DND-41 (cell line): ENCODE data around the gene NUMA1.

Source experiments
- ATAC-seq: fragments of 200-7000 bp; cut with Tn5 transposase; 3 replicates; pipeline ENCODE4 v1.9.1; 2021; ENCODE audit warnings: low read depth; ENCODE audit not compliant: insufficient read depth
- DNase-seq: peaks from one replicate; pipeline ENCODE4 v3.0.0-alpha.2; 2020
- H2AFZ ChIP-seq: 2 replicates; pipeline ENCODE4 v1.6.0; 2012; ENCODE audit warnings: low read depth, low read length
- H3K27ac ChIP-seq: 2 replicates; pipeline ENCODE4 v1.5.1; 2012; ENCODE audit warnings: low read length, inconsistent platforms
- H3K27me3 ChIP-seq: fragments of 200-600 bp; sonication (generic); 2 replicates; pipeline ENCODE4 v1.6.0; 2012; ENCODE audit warnings: low read length, mild to moderate bottlenecking, inconsistent platforms; ENCODE audit not compliant: insufficient read depth, poor library complexity
- H3K36me3 ChIP-seq: 2 replicates; pipeline ENCODE4 v1.5.1; 2012; ENCODE audit warnings: low read length, inconsistent platforms; ENCODE audit not compliant: insufficient read depth
- H3K4me1 ChIP-seq: 2 replicates; pipeline ENCODE4 v1.5.1; 2012; ENCODE audit warnings: mild to moderate bottlenecking, low read length; ENCODE audit not compliant: insufficient read depth
- H3K4me2 ChIP-seq: 2 replicates; pipeline ENCODE4 v1.6.0; 2012; ENCODE audit warnings: mild to moderate bottlenecking, moderate library complexity, low read length, inconsistent platforms; ENCODE audit not compliant: insufficient read depth
- H3K4me3 ChIP-seq, 2 experiments: fragments of 200-600 bp in 1 of 2; shearing (Covaris generic) in 1 of 2; 2 replicates each; pipeline ENCODE4 v1.5.1; 2012 to 2016; ENCODE audit warnings: inconsistent platforms in 2 of 2, low read length in 2 of 2, mild to moderate bottlenecking in 2 of 2, low read depth in 1 of 2, moderate library complexity in 1 of 2
- H3K79me2 ChIP-seq: 2 replicates; pipeline ENCODE4 v1.6.0; 2012; ENCODE audit warnings: low read length, inconsistent platforms; ENCODE audit not compliant: insufficient read depth
- H3K9ac ChIP-seq: 2 replicates; pipeline ENCODE4 v1.6.0; 2012; ENCODE audit warnings: low read depth, mild to moderate bottlenecking, inconsistent platforms, low read length, moderate library complexity
- H3K9me3 ChIP-seq: 2 replicates; pipeline ENCODE4 v1.5.1; 2012; ENCODE audit warnings: low read length, moderate library complexity, mild to moderate bottlenecking, inconsistent platforms; ENCODE audit not compliant: insufficient read depth, severe bottlenecking
- H4K20me1 ChIP-seq: 2 replicates; pipeline ENCODE4 v1.6.0; 2012; ENCODE audit warnings: low read length; ENCODE audit not compliant: insufficient read depth
- EZH2 ChIP-seq: IDR thresholded peaks from 3 replicates; pipeline ENCODE4 v1.6.1; 2012; ENCODE audit warnings: borderline replicate concordance, low read depth, mild to moderate bottlenecking, moderate library complexity, low read length, inconsistent platforms; ENCODE audit not compliant: severe bottlenecking
- TF ChIP-seq, protein P1 (sequence below): IDR thresholded peaks from 2 replicates; pipeline ENCODE4 v1.5.1; 2012; ENCODE audit warnings: borderline replicate concordance, low read length, moderate library complexity, mild to moderate bottlenecking; ENCODE audit not compliant: poor library complexity, severe bottlenecking; ENCODE audit errors: extremely low read depth

The NUMA1 gene

DNA sequence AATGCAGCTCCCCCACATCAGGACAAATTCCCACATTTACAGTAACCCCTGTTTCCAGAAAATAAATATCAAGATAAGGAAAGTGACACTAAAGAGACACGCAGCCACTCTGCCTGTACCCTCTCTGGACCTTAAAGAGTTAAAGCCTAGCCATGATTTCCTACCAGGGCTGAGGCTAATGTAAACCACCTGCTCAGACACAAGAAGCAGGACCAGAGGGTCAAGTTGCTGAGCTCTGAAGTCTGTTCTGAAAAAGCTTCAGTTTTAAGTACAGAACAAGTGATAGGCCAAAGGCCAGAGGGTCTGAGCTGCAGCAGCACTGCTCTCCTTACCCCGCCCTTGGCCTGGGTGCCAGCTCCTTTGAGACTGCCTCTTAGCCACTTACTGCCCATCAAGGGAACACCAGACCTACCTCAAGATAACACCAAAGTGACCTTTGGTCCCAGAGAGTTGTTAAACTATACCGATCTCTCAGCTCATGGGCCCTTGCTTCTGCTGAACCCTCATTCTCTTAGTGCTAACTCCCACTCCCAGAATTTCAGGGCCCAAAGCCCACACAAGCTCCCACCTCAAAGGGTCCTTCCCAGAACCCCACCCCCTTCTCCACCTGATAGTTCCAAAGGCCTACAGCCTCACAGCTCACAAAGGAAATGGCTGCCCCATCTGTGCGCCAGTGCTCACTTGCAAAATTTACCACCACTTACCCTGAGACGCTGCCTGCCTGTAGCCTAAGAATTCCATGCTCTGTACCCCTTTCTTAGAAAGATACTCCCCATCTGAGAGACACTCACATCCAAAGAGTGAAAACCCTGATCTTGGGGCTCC is 41.1 kb downstream of the NUMA1 start:
- ATAC-seq: no peak
- H3K27me3 ChIP-seq: no peaks in the 10 kb centered on the region
- peak overlapping the region in 1 of 2 experiments; percentile 75; a peak in 2 of 4 replicates for H3K4me3 ChIP-seq
- TF ChIP-seq, protein P1, sequence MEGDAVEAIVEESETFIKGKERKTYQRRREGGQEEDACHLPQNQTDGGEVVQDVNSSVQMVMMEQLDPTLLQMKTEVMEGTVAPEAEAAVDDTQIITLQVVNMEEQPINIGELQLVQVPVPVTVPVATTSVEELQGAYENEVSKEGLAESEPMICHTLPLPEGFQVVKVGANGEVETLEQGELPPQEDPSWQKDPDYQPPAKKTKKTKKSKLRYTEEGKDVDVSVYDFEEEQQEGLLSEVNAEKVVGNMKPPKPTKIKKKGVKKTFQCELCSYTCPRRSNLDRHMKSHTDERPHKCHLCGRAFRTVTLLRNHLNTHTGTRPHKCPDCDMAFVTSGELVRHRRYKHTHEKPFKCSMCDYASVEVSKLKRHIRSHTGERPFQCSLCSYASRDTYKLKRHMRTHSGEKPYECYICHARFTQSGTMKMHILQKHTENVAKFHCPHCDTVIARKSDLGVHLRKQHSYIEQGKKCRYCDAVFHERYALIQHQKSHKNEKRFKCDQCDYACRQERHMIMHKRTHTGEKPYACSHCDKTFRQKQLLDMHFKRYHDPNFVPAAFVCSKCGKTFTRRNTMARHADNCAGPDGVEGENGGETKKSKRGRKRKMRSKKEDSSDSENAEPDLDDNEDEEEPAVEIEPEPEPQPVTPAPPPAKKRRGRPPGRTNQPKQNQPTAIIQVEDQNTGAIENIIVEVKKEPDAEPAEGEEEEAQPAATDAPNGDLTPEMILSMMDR: no peak
- TF ChIP-seq EZH2: no peak
- peaks cover 97% of the 10 kb centered on the region for H3K79me2 ChIP-seq
- H4K20me1 ChIP-seq: peaks cover 27% of the 10 kb centered on the region
- peak overlapping the region; percentile 63 for H3K9ac ChIP-seq
- peak overlapping the region; percentile 71 for H3K27ac ChIP-seq
- H3K36me3 ChIP-seq: peaks cover 40% of the 10 kb centered on the region
- DNase-seq: no peak
- no peaks in the 10 kb centered on the region for H3K9me3 ChIP-seq
- no peak overlapping the region for H2AFZ ChIP-seq
- peaks cover 57% of the 10 kb centered on the region for H3K4me1 ChIP-seq
- peak overlapping the region; percentile 85 for H3K4me2 ChIP-seq

DNA sequence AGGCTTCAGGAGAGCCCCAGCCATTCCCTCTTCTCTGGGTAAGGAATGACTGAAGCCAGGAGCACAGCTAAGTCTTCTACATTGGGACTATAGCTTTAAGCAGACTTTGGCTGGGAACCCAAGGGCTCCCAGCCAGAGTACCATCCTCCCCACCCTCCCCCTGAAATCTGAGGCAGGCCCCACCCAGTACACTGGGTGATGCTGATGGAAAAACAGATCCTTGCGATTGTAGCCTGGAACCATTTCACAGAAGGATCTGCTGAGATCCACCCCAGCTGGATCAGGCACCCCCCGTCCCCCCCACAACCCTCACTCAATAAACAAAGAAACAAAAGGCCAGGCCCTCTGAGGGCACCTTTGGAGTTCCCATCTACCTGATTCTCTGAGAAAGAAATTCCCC is 41.9 kb downstream of the NUMA1 start:
- DNase-seq: no peak
- Histone ChIP-seq H3K4me2 (peak overlapping the region; percentile 85; the same call in 1 of the 2 replicates), H2AFZ (no peak overlapping the region), H3K79me2 (peaks cover 96% of the 10 kb centered on the region), H3K9me3 (no peaks in the 10 kb centered on the region), H3K4me3 (no peak overlapping the region), H3K36me3 (peaks cover 48% of the 10 kb centered on the region), H3K4me1 (peaks cover 49% of the 10 kb centered on the region), H3K27me3 (no peaks in the 10 kb centered on the region), H4K20me1 (peaks cover 27% of the 10 kb centered on the region), H3K27ac (peak overlapping the region; percentile 42; the same call in 1 of the 2 replicates), H3K9ac (no peak overlapping the region; the same call in 1 of the 2 replicates)
- no peak for TF ChIP-seq EZH2
- TF ChIP-seq, protein P1: no peak
- no peak for ATAC-seq

DNA sequence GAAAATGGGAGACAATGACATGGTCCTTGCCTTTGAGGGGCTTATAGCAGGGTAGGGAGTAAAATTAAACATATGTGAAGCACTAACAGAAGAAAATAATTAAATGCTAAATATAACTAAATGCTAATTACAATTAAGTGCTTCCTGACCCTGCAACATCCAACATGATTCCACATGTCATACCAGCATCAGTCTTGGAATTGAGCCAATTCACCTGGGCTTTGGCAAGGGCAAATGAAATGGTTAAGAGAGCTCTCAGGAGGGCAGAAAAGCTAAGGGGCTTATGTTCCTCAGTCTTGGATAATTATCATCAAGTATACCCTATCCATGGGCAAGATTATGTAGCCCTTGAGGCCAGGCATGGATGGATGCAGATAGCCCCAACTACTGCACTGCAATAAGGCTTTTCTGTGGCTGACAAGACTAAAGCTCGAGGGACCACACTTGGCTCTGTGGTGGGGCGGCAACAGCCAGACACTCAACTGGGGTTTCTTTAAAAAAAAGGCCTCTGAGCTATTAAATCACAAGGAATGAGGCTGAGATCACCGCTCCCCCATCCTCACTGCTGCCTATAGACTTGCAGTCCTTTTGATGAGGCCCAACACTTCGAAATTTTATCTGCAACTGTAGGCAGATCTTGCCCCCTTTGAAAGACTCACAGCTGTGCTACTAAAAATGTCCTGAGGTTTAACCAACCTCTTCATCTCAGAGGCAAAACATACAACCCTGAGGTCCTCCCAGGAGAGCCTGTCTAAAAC is 42.6 kb downstream of the NUMA1 start:
- Histone ChIP-seq H3K4me1 (peaks cover 42% of the 10 kb centered on the region), H3K4me2 (no peak overlapping the region), H3K36me3 (peaks cover 53% of the 10 kb centered on the region), H3K79me2 (peaks cover 93% of the 10 kb centered on the region), H3K27me3 (no peaks in the 10 kb centered on the region), H3K4me3 (no peak overlapping the region), H3K9ac (no peak overlapping the region), H4K20me1 (peaks cover 27% of the 10 kb centered on the region), H3K27ac (peak overlapping the region; percentile 42; the same call in 1 of the 2 replicates), H3K9me3 (no peaks in the 10 kb centered on the region), H2AFZ (no peak overlapping the region)
- TF ChIP-seq, protein P1: no peak
- no peak for TF ChIP-seq EZH2
- ATAC-seq (no peak), DNase-seq (peak; percentile 24)
